Measurements from ENCODE around the gene VEZT.
"Not testable (repeated sequence)": the region's sequence is repeated elsewhere in the genome, so short reads cannot be mapped to it uniquely, and the experiment has no call there.

The VEZT gene

DNA sequence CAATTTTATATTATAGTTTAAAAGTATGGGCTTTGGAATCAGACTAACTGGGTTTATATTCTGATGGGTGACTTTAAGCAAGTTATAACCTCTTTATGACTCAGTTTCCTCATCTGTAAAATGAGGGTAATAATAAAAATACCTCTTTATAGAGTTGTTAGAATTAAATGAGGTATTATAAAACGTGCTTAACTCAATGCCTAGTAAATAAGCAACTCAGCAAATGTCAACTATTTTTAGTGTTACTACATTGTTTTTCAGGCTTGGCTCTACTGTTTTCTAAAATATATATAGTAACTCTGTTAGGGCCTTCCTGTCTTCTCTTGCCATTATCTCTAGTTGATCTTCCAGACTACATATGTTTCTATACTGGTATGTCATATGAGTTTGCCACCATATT, 20.5 kb downstream of the VEZT start:
- Histone ChIP-seq H2AFZ (ENCODE audit: low read length) (no peak overlapping the region), H3K9me2 (ENCODE audit: low read depth, low read length) (no peaks in the 10 kb centered on the region), H3F3A (ENCODE audit: insufficient read depth, low read length) (no peaks in the 10 kb centered on the region), H3K79me2 (ENCODE audit: insufficient read depth, low read length) (peaks cover 73% of the 10 kb centered on the region), H3K9ac (ENCODE audit: low read length) (no peak overlapping the region), H3K4me2 (ENCODE audit: low read length) (no peak overlapping the region), H3K27me3 (ENCODE audit: insufficient read depth, low read length) (no peaks in the 10 kb centered on the region), H3K9me3 (ENCODE audit: low read length) (no peaks in the 10 kb centered on the region), H3K36me3 (ENCODE audit: insufficient read depth, low read length) (peaks cover 37% of the 10 kb centered on the region), H3K27ac (ENCODE audit: low read depth, low read length, poor library complexity, severe bottlenecking) (no peak overlapping the region), H3K4me1 (ENCODE audit: insufficient read depth, low read length, severe bottlenecking) (no peaks in the 10 kb centered on the region), H3K4me3 (ENCODE audit: low read depth, low read length, poor library complexity, severe bottlenecking) (no peak overlapping the region), H4K20me1 (ENCODE audit: insufficient read depth, low read length) (no peaks in the 10 kb centered on the region)
- no peak for TF ChIP-seq EZH2 (IDR thresholded peaks at IDR 0.05; ENCODE audit: borderline replicate concordance, low read length)
- TF ChIP-seq, protein P1, sequence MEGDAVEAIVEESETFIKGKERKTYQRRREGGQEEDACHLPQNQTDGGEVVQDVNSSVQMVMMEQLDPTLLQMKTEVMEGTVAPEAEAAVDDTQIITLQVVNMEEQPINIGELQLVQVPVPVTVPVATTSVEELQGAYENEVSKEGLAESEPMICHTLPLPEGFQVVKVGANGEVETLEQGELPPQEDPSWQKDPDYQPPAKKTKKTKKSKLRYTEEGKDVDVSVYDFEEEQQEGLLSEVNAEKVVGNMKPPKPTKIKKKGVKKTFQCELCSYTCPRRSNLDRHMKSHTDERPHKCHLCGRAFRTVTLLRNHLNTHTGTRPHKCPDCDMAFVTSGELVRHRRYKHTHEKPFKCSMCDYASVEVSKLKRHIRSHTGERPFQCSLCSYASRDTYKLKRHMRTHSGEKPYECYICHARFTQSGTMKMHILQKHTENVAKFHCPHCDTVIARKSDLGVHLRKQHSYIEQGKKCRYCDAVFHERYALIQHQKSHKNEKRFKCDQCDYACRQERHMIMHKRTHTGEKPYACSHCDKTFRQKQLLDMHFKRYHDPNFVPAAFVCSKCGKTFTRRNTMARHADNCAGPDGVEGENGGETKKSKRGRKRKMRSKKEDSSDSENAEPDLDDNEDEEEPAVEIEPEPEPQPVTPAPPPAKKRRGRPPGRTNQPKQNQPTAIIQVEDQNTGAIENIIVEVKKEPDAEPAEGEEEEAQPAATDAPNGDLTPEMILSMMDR (IDR thresholded peaks at IDR 0.05; ENCODE audit: low read length): no peak

DNA sequence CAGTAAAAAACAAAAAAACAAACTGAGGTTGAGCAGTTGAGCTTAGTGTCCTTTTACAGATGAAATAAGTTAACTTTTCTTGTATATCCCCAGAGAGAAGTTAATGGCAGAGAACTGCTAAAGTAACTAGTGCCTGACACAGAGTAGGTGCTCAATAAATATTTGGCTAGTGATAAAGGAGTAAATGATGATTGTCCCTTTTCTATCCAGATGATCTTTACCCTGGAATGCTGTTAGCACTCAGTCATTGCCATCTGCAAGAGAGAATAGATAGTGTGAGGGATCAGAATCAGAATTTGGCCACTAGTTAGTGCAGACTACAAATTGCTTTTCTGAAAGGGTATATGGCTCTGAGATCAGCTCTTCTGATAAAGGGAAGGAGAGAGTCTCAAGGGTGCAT, 21.6 kb downstream of the VEZT start:
- peaks cover 39% of the 10 kb centered on the region for H3K36me3 ChIP-seq (ENCODE audit: insufficient read depth, low read length)
- TF ChIP-seq, protein P1 (IDR thresholded peaks at IDR 0.05; ENCODE audit: low read length): no peak
- no peak for TF ChIP-seq EZH2 (IDR thresholded peaks at IDR 0.05; ENCODE audit: borderline replicate concordance, low read length)
- no peak overlapping the region for H3K4me2 ChIP-seq (ENCODE audit: low read length)
- H3K9me2 ChIP-seq (ENCODE audit: low read depth, low read length): no peaks in the 10 kb centered on the region
- H3K9me3 ChIP-seq (ENCODE audit: low read length): no peaks in the 10 kb centered on the region
- H2AFZ ChIP-seq (ENCODE audit: low read length): no peak overlapping the region
- H4K20me1 ChIP-seq (ENCODE audit: insufficient read depth, low read length): no peaks in the 10 kb centered on the region
- H3K27me3 ChIP-seq (ENCODE audit: insufficient read depth, low read length): no peaks in the 10 kb centered on the region
- H3K27ac ChIP-seq (ENCODE audit: low read depth, low read length, poor library complexity, severe bottlenecking): no peak overlapping the region
- H3K4me1 ChIP-seq (ENCODE audit: insufficient read depth, low read length, severe bottlenecking): no peaks in the 10 kb centered on the region
- no peak overlapping the region for H3K4me3 ChIP-seq (ENCODE audit: low read depth, low read length, poor library complexity, severe bottlenecking)
- peaks cover 74% of the 10 kb centered on the region for H3K79me2 ChIP-seq (ENCODE audit: insufficient read depth, low read length)
- H3F3A ChIP-seq (ENCODE audit: insufficient read depth, low read length): no peaks in the 10 kb centered on the region
- H3K9ac ChIP-seq (ENCODE audit: low read length): no peak overlapping the region

DNA sequence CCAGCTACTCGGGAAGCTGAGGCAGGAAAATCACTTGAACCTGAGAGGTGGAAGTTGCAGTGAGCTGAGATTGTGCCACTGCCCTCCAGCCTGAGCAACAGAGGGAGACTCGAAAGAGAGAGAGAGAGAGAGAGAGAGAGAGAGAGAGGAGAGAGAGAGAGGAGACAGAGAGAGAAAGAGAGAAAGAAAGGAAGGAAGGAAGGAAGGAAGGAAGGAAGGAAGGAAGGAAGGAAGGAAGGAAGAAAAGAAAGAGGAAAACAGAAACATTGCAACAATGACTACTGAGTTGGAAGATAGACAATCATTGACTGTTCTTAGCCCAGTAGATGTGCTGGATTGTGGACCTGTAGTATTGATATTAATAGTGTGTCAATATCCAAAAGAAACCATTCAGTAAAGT, 22.2 kb downstream of the VEZT start:
- not testable (repeated sequence) for H3K4me1 ChIP-seq (ENCODE audit: insufficient read depth, low read length, severe bottlenecking); H2AFZ ChIP-seq (ENCODE audit: low read length); H3K9me2 ChIP-seq (ENCODE audit: low read depth, low read length); H3K9me3 ChIP-seq (ENCODE audit: low read length); H3K27me3 ChIP-seq (ENCODE audit: insufficient read depth, low read length); H3K4me2 ChIP-seq (ENCODE audit: low read length); H4K20me1 ChIP-seq (ENCODE audit: insufficient read depth, low read length); H3F3A ChIP-seq (ENCODE audit: insufficient read depth, low read length); H3K9ac ChIP-seq (ENCODE audit: low read length); H3K4me3 ChIP-seq (ENCODE audit: low read depth, low read length, poor library complexity, severe bottlenecking); H3K27ac ChIP-seq (ENCODE audit: low read depth, low read length, poor library complexity, severe bottlenecking)
- H3K36me3 ChIP-seq (ENCODE audit: insufficient read depth, low read length): peaks cover 37% of the 10 kb centered on the region
- H3K79me2 ChIP-seq (ENCODE audit: insufficient read depth, low read length): peaks cover 79% of the 10 kb centered on the region

DNA sequence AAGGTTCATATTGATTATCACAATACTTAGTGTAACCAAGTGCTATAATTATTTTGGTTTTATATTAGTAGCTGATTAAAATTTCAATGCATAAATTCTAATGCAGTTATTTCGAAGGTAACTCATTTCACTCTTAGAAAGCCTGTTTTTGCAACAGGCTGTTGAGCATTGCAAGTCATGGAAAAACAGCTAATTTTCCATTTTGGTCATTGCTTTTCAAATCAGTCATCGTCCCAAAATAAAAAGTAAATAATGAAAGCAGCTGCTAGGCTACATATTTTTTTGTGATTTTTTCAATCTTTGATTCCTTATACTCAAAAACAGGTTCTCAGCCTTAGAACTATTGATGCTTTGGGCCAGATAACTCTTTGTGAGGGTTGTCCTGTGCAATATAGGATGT, 22.9 kb downstream of the VEZT start:
- H3K9me2 ChIP-seq (ENCODE audit: low read depth, low read length): no peaks in the 10 kb centered on the region
- H3K4me2 ChIP-seq (ENCODE audit: low read length): no peak overlapping the region
- no peaks in the 10 kb centered on the region for H4K20me1 ChIP-seq (ENCODE audit: insufficient read depth, low read length)
- no peak for TF ChIP-seq EZH2 (IDR thresholded peaks at IDR 0.05; ENCODE audit: borderline replicate concordance, low read length)
- TF ChIP-seq, protein P1 (IDR thresholded peaks at IDR 0.05; ENCODE audit: low read length): no peak
- no peaks in the 10 kb centered on the region for H3K4me1 ChIP-seq (ENCODE audit: insufficient read depth, low read length, severe bottlenecking)
- H3K4me3 ChIP-seq (ENCODE audit: low read depth, low read length, poor library complexity, severe bottlenecking): no peak overlapping the region
- no peak overlapping the region for H3K27ac ChIP-seq (ENCODE audit: low read depth, low read length, poor library complexity, severe bottlenecking)
- no peaks in the 10 kb centered on the region for H3F3A ChIP-seq (ENCODE audit: insufficient read depth, low read length)
- H3K9ac ChIP-seq (ENCODE audit: low read length): no peak overlapping the region
- H3K9me3 ChIP-seq (ENCODE audit: low read length): no peaks in the 10 kb centered on the region
- no peak overlapping the region for H2AFZ ChIP-seq (ENCODE audit: low read length)
- no peaks in the 10 kb centered on the region for H3K27me3 ChIP-seq (ENCODE audit: insufficient read depth, low read length)
- H3K79me2 ChIP-seq (ENCODE audit: insufficient read depth, low read length): peaks cover 86% of the 10 kb centered on the region
- peaks cover 42% of the 10 kb centered on the region for H3K36me3 ChIP-seq (ENCODE audit: insufficient read depth, low read length)

DNA sequence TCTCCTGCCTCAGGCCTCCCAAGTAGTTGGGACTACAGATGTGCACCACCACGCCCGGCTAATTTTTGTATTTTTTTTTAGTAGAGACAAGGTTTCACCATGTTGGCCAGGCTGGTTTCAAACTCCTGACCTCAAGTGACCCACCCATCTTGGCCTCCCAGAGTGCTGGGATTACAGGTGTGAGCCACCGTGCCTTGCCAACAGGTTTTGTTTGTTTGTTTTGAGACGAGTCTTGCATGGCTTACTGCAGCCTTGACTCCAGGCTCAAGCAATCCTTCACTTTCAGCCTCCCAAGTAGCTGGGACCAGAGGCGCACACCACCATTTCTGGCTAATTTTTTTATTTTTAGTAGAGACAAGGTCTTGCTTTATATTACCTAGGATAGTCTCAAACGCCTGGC, 23.5 kb downstream of the VEZT start:
- peaks cover 90% of the 10 kb centered on the region for H3K79me2 ChIP-seq (ENCODE audit: insufficient read depth, low read length)
- not testable (repeated sequence) for H4K20me1 ChIP-seq (ENCODE audit: insufficient read depth, low read length); H3K4me2 ChIP-seq (ENCODE audit: low read length); H3K27ac ChIP-seq (ENCODE audit: low read depth, low read length, poor library complexity, severe bottlenecking); H3F3A ChIP-seq (ENCODE audit: insufficient read depth, low read length); H3K9me2 ChIP-seq (ENCODE audit: low read depth, low read length); H3K4me3 ChIP-seq (ENCODE audit: low read depth, low read length, poor library complexity, severe bottlenecking); H3K4me1 ChIP-seq (ENCODE audit: insufficient read depth, low read length, severe bottlenecking); H3K27me3 ChIP-seq (ENCODE audit: insufficient read depth, low read length); H3K9me3 ChIP-seq (ENCODE audit: low read length); H3K9ac ChIP-seq (ENCODE audit: low read length); H2AFZ ChIP-seq (ENCODE audit: low read length)
- H3K36me3 ChIP-seq (ENCODE audit: insufficient read depth, low read length): peaks cover 43% of the 10 kb centered on the region

All from OCI-LY1 (cell line).